H1 (cell line): ENCODE data around the gene CNPY2. TPM values are rescaled to one million over a fixed set of nuclear protein-coding genes. Genes with fewer than 3 reads are reported as not detected.

Source experiments
- BRCA1 ChIP-seq: IDR thresholded peaks from 2 replicates; pipeline ENCODE4 v1.6.1; 2012; ENCODE audit warnings: low read depth, low read length, improper control_type of control experiment
- FOSL1 ChIP-seq: IDR thresholded peaks from 2 replicates; pipeline ENCODE4 v1.6.1; 2011; ENCODE audit warnings: mild to moderate bottlenecking, low read depth, low read length, moderate library complexity; ENCODE audit not compliant: insufficient read depth
- HDAC2 ChIP-seq, 2 experiments: fragments of 300-600 bp in 1 of 2; sonication (generic) in 1 of 2; IDR thresholded peaks; 2 replicates each; pipeline ENCODE4 v1.6.1; 2011 to 2012; ENCODE audit warnings: low read depth in 2 of 2, low read length in 2 of 2, mild to moderate bottlenecking in 2 of 2, moderate library complexity in 2 of 2, borderline replicate concordance in 1 of 2, inconsistent platforms in 1 of 2
- HDAC6 ChIP-seq: IDR thresholded peaks from one replicate; pipeline ENCODE4 v1.7.1; 2012; ENCODE audit warnings: low read depth, mild to moderate bottlenecking, inconsistent platforms, low read length, moderate library complexity
- KDM4A ChIP-seq: IDR thresholded peaks from one replicate; pipeline ENCODE4 v1.7.1; 2012; ENCODE audit warnings: low read depth, mild to moderate bottlenecking, moderate library complexity, low read length, inconsistent platforms; ENCODE audit not compliant: severe bottlenecking
- NANOG ChIP-seq: IDR thresholded peaks from 2 replicates; pipeline ENCODE4 v1.6.1; 2011; ENCODE audit warnings: low read length, low read depth, mild to moderate bottlenecking, inconsistent platforms; ENCODE audit not compliant: insufficient read depth, poor library complexity, severe bottlenecking
- PHF8 ChIP-seq: fragments of 200-600 bp; sonication (generic); conservative IDR thresholded peaks from 2 replicates; pipeline ENCODE4 v1.7.1; 2012; ENCODE audit warnings: low read depth, mild to moderate bottlenecking, inconsistent platforms, low read length, moderate library complexity
- RAD21 ChIP-seq, 2 experiments: IDR thresholded peaks in 1 of 2; conservative IDR thresholded peaks in 1 of 2; 2 replicates each; pipeline ENCODE4 v1.6.1; 2011; ENCODE audit warnings: low read depth in 2 of 2, low read length in 2 of 2, improper control_type of control experiment in 1 of 2, inconsistent platforms in 1 of 2, mild to moderate bottlenecking in 1 of 2, moderate library complexity in 1 of 2
- RFX5 ChIP-seq: IDR thresholded peaks from 2 replicates; pipeline ENCODE4 v1.6.1; 2011; ENCODE audit warnings: low read depth, low read length, improper control_type of control experiment, borderline replicate concordance
- SAP30 ChIP-seq: fragments of 300-600 bp; sonication (generic); IDR thresholded peaks from 2 replicates; pipeline ENCODE4 v1.7.1; 2012; ENCODE audit warnings: low read length, moderate library complexity, mild to moderate bottlenecking, inconsistent platforms; ENCODE audit not compliant: insufficient read depth, insufficient replicate concordance
- SIRT6 ChIP-seq: IDR thresholded peaks from one replicate; pipeline ENCODE4 v1.7.1; 2012; ENCODE audit warnings: low read length, inconsistent platforms
- SP1 ChIP-seq: IDR thresholded peaks from 2 replicates; pipeline ENCODE4 v1.6.1; 2011; ENCODE audit warnings: low read depth, low read length
- SRF ChIP-seq: IDR thresholded peaks from 2 replicates; pipeline ENCODE4 v1.6.1; 2011; ENCODE audit warnings: mild to moderate bottlenecking, low read depth, low read length, moderate library complexity
- SUZ12 ChIP-seq: fragments of 200-600 bp; sonication (generic); IDR thresholded peaks from 2 replicates; pipeline ENCODE4 v1.6.1; 2012; ENCODE audit warnings: mild to moderate bottlenecking, inconsistent platforms, low read length, moderate library complexity, mixed read lengths
- TAF1 ChIP-seq: IDR thresholded peaks from 2 replicates; pipeline ENCODE4 v1.6.1; 2011; ENCODE audit warnings: mild to moderate bottlenecking, low read depth, low read length
- TBP ChIP-seq: IDR thresholded peaks from 2 replicates; pipeline ENCODE4 v1.6.1; 2011; ENCODE audit warnings: low read depth, low read length, improper control_type of control experiment
- polyA plus RNA-seq, 7 experiments: library from polyadenylated mRNA; depleted of rRNA in 3 of 7; stranded (reverse) in 5 of 7; unstranded in 2 of 7; fragments of >200 nt in 5 of 7; fragments of 200-250 nt in 2 of 7; gene quantifications; 1 replicate in 5 of 7; 2 replicates in 1 of 7; 4 replicates in 1 of 7; pipeline versions ENCODE4 v1.2.1 to v1.2.3, GENCODE V29; 2011 to 2013; ENCODE audit warnings: missing spikeins in 2 of 7, mixed read lengths in 2 of 7
- total RNA-seq: library from RNA; stranded (reverse); fragmentation: NEBNext Ultra II Directional; extraction: Animal tissue kit (Norgen Biotek cat#: 25700); gene quantifications from 2 replicates; pipeline ENCODE4 v1.2.1, GENCODE V29; 2021
- TF ChIP-seq, protein P1 (sequence below): IDR thresholded peaks from 2 replicates; pipeline ENCODE4 v1.6.1; 2012; ENCODE audit warnings: inconsistent platforms

Gene CNPY2
- total and polyA plus RNA-seq, 2 of the 8 experiments (the other 6 are each of a cell fraction or from before 2014, with no cell fraction given) = 203 to 281 TPM

DNA sequence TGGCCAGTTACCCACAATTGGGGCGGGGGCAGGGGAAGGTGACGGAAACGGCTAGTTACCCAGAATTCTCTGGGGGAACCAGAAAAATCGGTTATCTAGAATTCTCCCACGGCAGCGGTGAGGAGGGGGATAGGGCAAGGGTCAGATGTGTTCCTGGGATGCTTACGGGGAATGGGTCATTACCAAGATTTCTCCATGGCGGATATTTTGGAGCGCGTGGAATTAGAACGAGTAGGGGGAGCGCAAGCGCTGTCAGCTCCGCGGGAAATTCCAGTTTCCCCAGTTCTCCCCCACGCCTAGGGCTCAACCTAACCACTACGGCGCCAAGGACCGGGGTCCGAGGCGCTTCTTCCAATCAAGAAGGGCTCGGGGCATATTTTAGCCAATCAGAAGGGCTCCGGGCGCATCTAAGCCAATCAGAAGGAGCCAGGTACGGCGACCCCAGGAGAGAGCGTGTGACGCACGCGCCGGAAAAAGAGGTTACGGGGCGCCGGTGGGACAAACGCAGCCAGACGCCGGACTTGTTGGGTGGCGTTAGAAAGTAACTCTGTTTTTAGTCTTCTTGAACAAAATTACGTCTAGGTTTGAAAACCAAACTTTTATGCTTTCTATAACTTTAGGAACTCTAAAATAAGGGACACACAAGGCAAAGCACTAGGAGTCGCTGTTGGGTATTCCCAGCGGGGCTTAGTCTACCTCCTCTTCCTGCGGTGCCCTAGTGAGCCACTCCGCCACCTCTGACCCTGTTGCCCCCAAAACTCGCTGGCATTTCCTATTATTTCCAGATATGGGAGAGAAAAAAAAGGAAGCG, 18.1 kb upstream of the CNPY2 start, which contains the start of gene PAN2 (continued):
- TF ChIP-seq TAF1 = peak; percentile 77; the same call in 1 of the 2 replicates
- TF ChIP-seq HDAC2 (IDR thresholded peaks at IDR 0.05; ENCODE audit: borderline replicate concordance in 1 of 2, low read depth in 2 of 2, low read length in 2 of 2) = peak; percentile 54 to 72; a peak in 2 of 4 replicates
- TF ChIP-seq SAP30 = no peak
- TF ChIP-seq, protein P1, sequence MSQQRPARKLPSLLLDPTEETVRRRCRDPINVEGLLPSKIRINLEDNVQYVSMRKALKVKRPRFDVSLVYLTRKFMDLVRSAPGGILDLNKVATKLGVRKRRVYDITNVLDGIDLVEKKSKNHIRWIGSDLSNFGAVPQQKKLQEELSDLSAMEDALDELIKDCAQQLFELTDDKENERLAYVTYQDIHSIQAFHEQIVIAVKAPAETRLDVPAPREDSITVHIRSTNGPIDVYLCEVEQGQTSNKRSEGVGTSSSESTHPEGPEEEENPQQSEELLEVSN = peak; percentile 62; the same call in 1 of the 2 replicates
- no peak for TF ChIP-seq SUZ12
- TF ChIP-seq NANOG = no peak
- TF ChIP-seq RFX5 = no peak
- TF ChIP-seq SRF = no peak
- peak; percentile 71; the same call in 1 of the 2 replicates for TF ChIP-seq PHF8
- peak; percentile 81 for TF ChIP-seq KDM4A
- TF ChIP-seq RAD21 (IDR thresholded peaks at IDR 0.05 in 1 of 2, conservative IDR thresholded peaks at IDR 0.05 in 1 of 2; ENCODE audit: low read depth in 2 of 2, low read length in 2 of 2) = peak in 1 of 2 experiments; percentile 13; a peak in 1 of 4 replicates
- TF ChIP-seq TBP = peak; percentile 56; the same call in 1 of the 2 replicates
- no peak for TF ChIP-seq FOSL1
- TF ChIP-seq SIRT6 = no peak
- no peak for TF ChIP-seq BRCA1
- TF ChIP-seq HDAC6 = no peak
- peak; percentile 95 for TF ChIP-seq SP1
